Liver (tissue), 9 donors: Measurements from ENCODE around the gene TWF2. TPM values are rescaled to one million over a fixed set of nuclear protein-coding genes. Genes with fewer than 3 reads are reported as not detected.

Experiments used
- DNase-seq: peaks from one replicate; pipeline ENCODE4 v3.0.0-alpha.2; 2017; ENCODE audit warnings: low spot score
- H3K27ac ChIP-seq, 2 donors: one replicate each; pipeline ENCODE4 v1.7.0; 2013; ENCODE audit warnings: inconsistent platforms in 2 of 2, low read length in 2 of 2, control low read depth in 1 of 2, low read depth in 1 of 2, mild to moderate bottlenecking in 1 of 2
- H3K27me3 ChIP-seq, 4 donors: one replicate each; pipeline versions ENCODE4 v1.6.1 to v1.7.0; 2013; ENCODE audit warnings: low read length in 3 of 4, inconsistent platforms in 1 of 4, mild to moderate bottlenecking in 1 of 4, moderate library complexity in 1 of 4; ENCODE audit not compliant: control insufficient read depth in 4 of 4, insufficient read depth in 4 of 4
- H3K36me3 ChIP-seq, 4 donors: one replicate each; pipeline versions ENCODE4 v1.6.1 to v1.7.0; 2013; ENCODE audit warnings: low read length in 3 of 4, mild to moderate bottlenecking in 3 of 4, low read depth in 1 of 4, moderate library complexity in 1 of 4; ENCODE audit not compliant: control insufficient read depth in 4 of 4, insufficient read depth in 3 of 4
- H3K4me1 ChIP-seq, 4 donors: one replicate each; pipeline versions ENCODE4 v1.6.1 to v1.7.0; 2013; ENCODE audit warnings: low read length in 3 of 4, mild to moderate bottlenecking in 3 of 4, moderate library complexity in 1 of 4; ENCODE audit not compliant: control insufficient read depth in 4 of 4, insufficient read depth in 4 of 4
- H3K4me3 ChIP-seq, 3 donors: one replicate each; pipeline versions ENCODE4 v1.6.1 to v1.7.0; 2013; ENCODE audit warnings: low read length in 3 of 3, control low read depth in 1 of 3, low read depth in 1 of 3, mild to moderate bottlenecking in 1 of 3
- H3K9ac ChIP-seq, 2 donors: one replicate each; pipeline ENCODE4 v1.7.0; 2013; ENCODE audit warnings: low read length in 2 of 2, mild to moderate bottlenecking in 2 of 2, moderate library complexity in 2 of 2, control low read depth in 1 of 2, low read depth in 1 of 2
- H3K9me3 ChIP-seq, 4 donors: one replicate each; pipeline versions ENCODE4 v1.6.1 to v1.7.0; 2013; ENCODE audit warnings: low read length in 3 of 4; ENCODE audit not compliant: control insufficient read depth in 4 of 4
- ATF3 ChIP-seq: IDR thresholded peaks from 2 replicates; pipeline ENCODE4 v1.6.1; 2016; ENCODE audit warnings: antibody characterized with exemption
- CTCF ChIP-seq: fragments of 150-350 bp; IDR thresholded peaks from 2 replicates; pipeline ENCODE4 v1.5.1; 2017; ENCODE audit warnings: improper control_type of control experiment, low read depth, low read length; ENCODE audit not compliant: missing input control
- EGR1 ChIP-seq, 2 donors: IDR thresholded peaks; 2 replicates each; pipeline ENCODE4 v1.6.1; 2016 to 2018; ENCODE audit warnings: antibody characterized with exemption in 2 of 2, low read depth in 2 of 2
- FOXA1 ChIP-seq: IDR thresholded peaks from 2 replicates; pipeline ENCODE4 v1.6.1; 2016; ENCODE audit warnings: antibody characterized with exemption
- FOXA2 ChIP-seq: IDR thresholded peaks from 2 replicates; pipeline ENCODE4 v1.6.1; 2016; ENCODE audit warnings: antibody characterized with exemption
- GABPA ChIP-seq, 2 donors: IDR thresholded peaks in 1 of 2; conservative IDR thresholded peaks in 1 of 2; 2 replicates each; pipeline ENCODE4 v1.6.1; 2016; ENCODE audit warnings: antibody characterized with exemption in 2 of 2, mild to moderate bottlenecking in 1 of 2, moderate library complexity in 1 of 2
- HNF4A ChIP-seq, 2 donors: conservative IDR thresholded peaks; 2 replicates each; pipeline ENCODE4 v1.6.1; 2016; ENCODE audit warnings: antibody characterized with exemption in 2 of 2, mild to moderate bottlenecking in 2 of 2
- HNF4G ChIP-seq: IDR thresholded peaks from 2 replicates; pipeline ENCODE4 v1.6.1; 2016; ENCODE audit warnings: antibody characterized with exemption
- JUND ChIP-seq, 2 donors: IDR thresholded peaks; 2 replicates each; pipeline ENCODE4 v1.6.1; 2016; ENCODE audit warnings: antibody characterized with exemption in 2 of 2
- MAX ChIP-seq: IDR thresholded peaks from 2 replicates; pipeline ENCODE4 v1.6.1; 2016; ENCODE audit warnings: antibody characterized with exemption
- NR2F2 ChIP-seq: IDR thresholded peaks from 2 replicates; pipeline ENCODE4 v1.6.1; 2016; ENCODE audit warnings: antibody characterized with exemption
- RAD21 ChIP-seq, 2 donors: IDR thresholded peaks; 2 replicates each; pipeline ENCODE4 v1.6.1; 2016; ENCODE audit warnings: antibody characterized with exemption in 2 of 2, mild to moderate bottlenecking in 2 of 2
- REST ChIP-seq: IDR thresholded peaks from 2 replicates; pipeline ENCODE4 v1.6.1; 2016; ENCODE audit warnings: antibody characterized with exemption, mild to moderate bottlenecking
- RXRA ChIP-seq, 2 donors: IDR thresholded peaks; 2 replicates each; pipeline ENCODE4 v1.6.1; 2017 to 2018; ENCODE audit warnings: antibody characterized with exemption in 2 of 2, mild to moderate bottlenecking in 1 of 2
- SP1 ChIP-seq: IDR thresholded peaks from 2 replicates; pipeline ENCODE4 v1.6.1; 2018; ENCODE audit warnings: antibody characterized with exemption, mild to moderate bottlenecking
- TAF1 ChIP-seq: conservative IDR thresholded peaks from 2 replicates; pipeline ENCODE4 v1.6.1; 2016; ENCODE audit warnings: antibody characterized with exemption, mild to moderate bottlenecking
- YY1 ChIP-seq: IDR thresholded peaks from 2 replicates; pipeline ENCODE4 v1.6.1; 2016; ENCODE audit warnings: antibody characterized with exemption, mild to moderate bottlenecking
- ZBTB33 ChIP-seq: IDR thresholded peaks from 2 replicates; pipeline ENCODE4 v1.6.1; 2016; ENCODE audit warnings: antibody characterized with exemption
- WGBS: extraction: QIAGEN DNeasy Blood & Tissue Kit; methylation state at CpG from one replicate; pipeline ENCODE4 v1.1.7; 2013; 5-methylcytosine and 5-hydroxymethylcytosine counted together
- polyA plus RNA-seq, 2 donors: library from polyadenylated mRNA; stranded (reverse) in 1 of 2; unstranded in 1 of 2; fragments of 200-250 nt in 1 of 2; fragments of >200 nt in 1 of 2; fragmentation: Nextera tagmentation in 1 of 2; extraction: Ambion mirVana in 1 of 2; gene quantifications; one replicate each; pipeline versions ENCODE4 v1.2.1 to v1.2.3, GENCODE V29; 2013 to 2015
- total RNA-seq, 2 donors: library from RNA; depleted of rRNA; stranded (reverse); fragments of >200 nt; gene quantifications; one replicate each; pipeline ENCODE4 v1.2.3, GENCODE V29; 2014
- donor health status: healthy.
- donor health status: healthy.
- donor health status: healthy.
- donor health status: healthy.
- donor health status: healthy.

Gene TWF2
- total and polyA plus RNA-seq, 4 donors, result 12.0 to 26.3 (median 17.6) TPM

- no peak for DNase-seq
- H3K27me3 ChIP-seq, result no peaks in the 10 kb centered on the region
- TF ChIP-seq HNF4A (conservative IDR thresholded peaks at IDR 0.05), result no peak
- TF ChIP-seq REST, result no peak
- H3K36me3 ChIP-seq, result no peaks in the 10 kb centered on the region
- H3K9ac ChIP-seq, result no peak overlapping the region
- 88% methylated on average over 34 of the region's 34 CpGs for WGBS
- H3K4me3 ChIP-seq, result no peak overlapping the region
- no peaks in the 10 kb centered on the region for H3K9me3 ChIP-seq
- H3K27ac ChIP-seq, result no peak overlapping the region
- H3K4me1 ChIP-seq, result peaks cover 0 to 12% (median 7%) of the 10 kb centered on the region in 4 donors
Observed at GRCh38 chr3:52221563-52222318, 17.2 kb downstream of the TWF2 start.

GRCh38 chr3:52221141-52221562 lies 17.8 kb downstream of the TWF2 start:
- Histone ChIP-seq H3K4me1 (peaks cover 0 to 16% (median 9%) of the 10 kb centered on the region in 4 donors), H3K27me3 (no peaks in the 10 kb centered on the region), H3K9me3 (no peaks in the 10 kb centered on the region), H3K27ac (no peak overlapping the region), H3K36me3 (no peaks in the 10 kb centered on the region), H3K4me3 (no peak overlapping the region), H3K9ac (no peak overlapping the region)
- 97% methylated on average over 27 of the region's 27 CpGs for WGBS
- no peak for DNase-seq
- TF ChIP-seq HNF4G (no peak), GABPA (IDR thresholded peaks at IDR 0.05 in 1 of 2, conservative IDR thresholded peaks at IDR 0.05 in 1 of 2) (no peak), YY1 (no peak), FOXA1 (no peak), ZBTB33 (no peak), JUND (IDR thresholded peaks at IDR 0.05) (no peak), REST (no peak), CTCF (no peak), ATF3 (no peak), MAX (no peak), NR2F2 (no peak), SP1 (no peak), FOXA2 (no peak), HNF4A (conservative IDR thresholded peaks at IDR 0.05) (no peak), TAF1 (no peak), RAD21 (IDR thresholded peaks at IDR 0.05) (no peak), EGR1 (IDR thresholded peaks at IDR 0.05; ENCODE audit: low read depth in 2 of 2) (no peak), RXRA (IDR thresholded peaks at IDR 0.05) (no peak)
